Measurements from ENCODE around the gene UBE2L5.

- TF ChIP-seq CTCF (IDR thresholded peaks at IDR 0.05; ENCODE audit: extremely low read depth in 1 of 2, insufficient read depth in 1 of 2, low read depth in 1 of 2, low read length in 2 of 2) = no peak
- TF ChIP-seq POLR2A (IDR thresholded peaks at IDR 0.05; ENCODE audit: low read depth, low read length) = no peak
- no peak for TF ChIP-seq EZH2 (IDR thresholded peaks at IDR 0.05; ENCODE audit: borderline replicate concordance, low read depth, low read length, severe bottlenecking)
- no peak for TF ChIP-seq POLR2AphosphoS5 (IDR thresholded peaks at IDR 0.05; ENCODE audit: insufficient read depth, low read depth, low read length)
- TF ChIP-seq JUN (IDR thresholded peaks at IDR 0.05; ENCODE audit: borderline replicate concordance, insufficient read depth, insufficient read length, low read depth) = no peak
These were observed 23.8 kb downstream of the UBE2L5 start for GRCh38 chr13:30446126-30446500.

Measured in endothelial cell of umbilical vein (primary cell).